CD4-positive, alpha-beta T cell treated with Interferon gamma for 1 hour (primary cell): ENCODE data around the gene F7.
"Not testable (repeated sequence)": the region's sequence is repeated elsewhere in the genome, so short reads cannot be mapped to it uniquely, and the experiment has no call there.

Experiments used
- DNase-seq: peaks from one replicate; pipeline ENCODE4 v3.0.0-alpha.2; 2020

F7 gene

GRCh38 chr13:113073942-113074341 is 31.6 kb upstream of the F7 start:
- DNase-seq, result no peak

- no peak for DNase-seq
Measured at GRCh38 chr13:113074401-113074800, 31.2 kb upstream of the F7 start.

GRCh38 chr13:113074876-113075275 is 30.7 kb upstream of the F7 start:
- no peak for DNase-seq

- DNase-seq, result no peak
Measured at GRCh38 chr13:113075711-113076110, 29.9 kb upstream of the F7 start.

GRCh38 chr13:113076681-113077401 is 28.8 kb upstream of the F7 start:
- no peak for DNase-seq

GRCh38 chr13:113077566-113077952 is 28.0 kb upstream of the F7 start:
- DNase-seq, result no peak

GRCh38 chr13:113077953-113078901 is 27.4 kb upstream of the F7 start:
- no peak for DNase-seq

GRCh38 chr13:113078902-113079780 is 26.4 kb upstream of the F7 start:
- no peak for DNase-seq

- not testable (repeated sequence) for DNase-seq
Measured at GRCh38 chr13:113079781-113080080, 25.9 kb upstream of the F7 start.

GRCh38 chr13:113080361-113080831 is 25.2 kb upstream of the F7 start:
- DNase-seq, result no peak

- DNase-seq, result no peak
Measured at GRCh38 chr13:113080901-113081521, 24.6 kb upstream of the F7 start.

- no peak for DNase-seq
Measured at GRCh38 chr13:113082198-113083021, 23.2 kb upstream of the F7 start.

GRCh38 chr13:113083022-113083373 is 22.6 kb upstream of the F7 start:
- DNase-seq, result no peak

GRCh38 chr13:113083402-113084061 is 22.1 kb upstream of the F7 start:
- DNase-seq, result no peak

- no peak for DNase-seq
Measured at GRCh38 chr13:113084094-113084942, 21.3 kb upstream of the F7 start.

GRCh38 chr13:113084943-113085540 is 20.5 kb upstream of the F7 start:
- no peak for DNase-seq

- no peak for DNase-seq
Measured at GRCh38 chr13:113086031-113086750, 19.4 kb upstream of the F7 start.

- no peak for DNase-seq
Measured at GRCh38 chr13:113086991-113087922, 18.3 kb upstream of the F7 start.
